Right lobe of liver (tissue), 4 donors: ENCODE results near the gene ZBTB42.

Experiments
- POLR2A ChIP-seq: fragments of 450-650 bp; IDR thresholded peaks from one replicate; pipeline ENCODE4 v1.6.1; 2017; ENCODE audit warnings: antibody characterized with exemption, mild to moderate bottlenecking
- TF ChIP-seq, protein P1 (sequence below), 4 donors: fragments of 200-600 bp in 3 of 4; fragments of 450-650 bp in 1 of 4; IDR thresholded peaks; one replicate each; pipeline versions ENCODE4 v1.5.1 to v1.8.0; 2016 to 2022; ENCODE audit warnings: antibody characterized with exemption in 4 of 4, mild to moderate bottlenecking in 2 of 4
- donor health status: DM: no; HTN: no; CAD: no.
- donor health status: DM: no; HTN: no; CAD: no.
- donor health status: DM: no; HTN: yes; CAD: no.

GRCh38 chr14:104804481-104805325 lies 3.8 kb downstream of the ZBTB42 start:
- TF ChIP-seq, protein P1, sequence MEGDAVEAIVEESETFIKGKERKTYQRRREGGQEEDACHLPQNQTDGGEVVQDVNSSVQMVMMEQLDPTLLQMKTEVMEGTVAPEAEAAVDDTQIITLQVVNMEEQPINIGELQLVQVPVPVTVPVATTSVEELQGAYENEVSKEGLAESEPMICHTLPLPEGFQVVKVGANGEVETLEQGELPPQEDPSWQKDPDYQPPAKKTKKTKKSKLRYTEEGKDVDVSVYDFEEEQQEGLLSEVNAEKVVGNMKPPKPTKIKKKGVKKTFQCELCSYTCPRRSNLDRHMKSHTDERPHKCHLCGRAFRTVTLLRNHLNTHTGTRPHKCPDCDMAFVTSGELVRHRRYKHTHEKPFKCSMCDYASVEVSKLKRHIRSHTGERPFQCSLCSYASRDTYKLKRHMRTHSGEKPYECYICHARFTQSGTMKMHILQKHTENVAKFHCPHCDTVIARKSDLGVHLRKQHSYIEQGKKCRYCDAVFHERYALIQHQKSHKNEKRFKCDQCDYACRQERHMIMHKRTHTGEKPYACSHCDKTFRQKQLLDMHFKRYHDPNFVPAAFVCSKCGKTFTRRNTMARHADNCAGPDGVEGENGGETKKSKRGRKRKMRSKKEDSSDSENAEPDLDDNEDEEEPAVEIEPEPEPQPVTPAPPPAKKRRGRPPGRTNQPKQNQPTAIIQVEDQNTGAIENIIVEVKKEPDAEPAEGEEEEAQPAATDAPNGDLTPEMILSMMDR (IDR thresholded peaks at IDR 0.05), result no peak
- TF ChIP-seq POLR2A, result no peak
